ENCODE measurements around the gene PADI4. TPM values are rescaled to one million over a fixed set of nuclear protein-coding genes. Genes with fewer than 3 reads are reported as not detected.

PADI4 gene
- total and polyA plus RNA-seq, 2 donors (not counting 1 experiment from before 2014, with no cell fraction given) = not detected

DNA sequence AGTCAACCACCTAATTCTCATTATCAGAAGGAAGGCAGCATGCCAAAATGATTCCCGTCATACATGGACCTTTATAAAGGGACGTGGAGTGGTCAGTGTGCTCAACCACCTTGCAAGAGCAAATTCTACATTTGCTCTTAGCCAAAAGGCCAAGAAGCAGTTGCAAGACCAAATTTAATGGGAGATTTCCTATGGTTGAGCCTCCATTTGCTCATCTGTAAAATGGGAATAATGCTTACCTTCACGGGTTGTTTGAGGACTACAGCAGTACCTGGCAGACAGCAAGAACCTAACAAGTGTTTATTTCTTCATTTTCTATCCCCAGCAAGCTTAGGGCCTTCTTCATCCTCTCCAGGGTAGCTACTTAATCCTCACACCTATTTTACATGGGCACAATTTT lies 17.4 kb upstream of the PADI4 start:
- Histone ChIP-seq H3K9ac (ENCODE audit: insufficient read depth, low read length) (no peak overlapping the region), H3K4me1 (ENCODE audit: control insufficient read depth, extremely low read depth, insufficient read depth, low read length) (no peaks in the 10 kb centered on the region), H3K79me2 (ENCODE audit: control insufficient read depth, insufficient read depth, low read length) (no peaks in the 10 kb centered on the region), H3K27me3 (ENCODE audit: control insufficient read depth, insufficient read depth, low read length) (no peaks in the 10 kb centered on the region), H3K36me3 (ENCODE audit: control insufficient read depth, insufficient read depth, low read length) (no peaks in the 10 kb centered on the region), H2AFZ (ENCODE audit: low read length) (no peak overlapping the region), H3K4me2 (ENCODE audit: extremely low read depth, insufficient read depth, low read length) (no peak overlapping the region), H4K20me1 (ENCODE audit: control insufficient read depth, extremely low read depth, insufficient read depth, low read length) (no peaks in the 10 kb centered on the region), H3K27ac (ENCODE audit: insufficient read depth, low read length) (no peak overlapping the region), H3K4me3 (replicated peaks in 1 of 4; ENCODE audit: control extremely low read depth in 1 of 4, insufficient read depth in 1 of 4, low read depth in 3 of 4, low read length in 4 of 4) (no peak overlapping the region), H3K9me3 (ENCODE audit: control insufficient read depth, insufficient read depth, low read depth, low read length) (no peaks in the 10 kb centered on the region)
- TF ChIP-seq EZH2 (IDR thresholded peaks at IDR 0.05; ENCODE audit: low read length, missing control alignments) = no peak
- TF ChIP-seq, protein P1, sequence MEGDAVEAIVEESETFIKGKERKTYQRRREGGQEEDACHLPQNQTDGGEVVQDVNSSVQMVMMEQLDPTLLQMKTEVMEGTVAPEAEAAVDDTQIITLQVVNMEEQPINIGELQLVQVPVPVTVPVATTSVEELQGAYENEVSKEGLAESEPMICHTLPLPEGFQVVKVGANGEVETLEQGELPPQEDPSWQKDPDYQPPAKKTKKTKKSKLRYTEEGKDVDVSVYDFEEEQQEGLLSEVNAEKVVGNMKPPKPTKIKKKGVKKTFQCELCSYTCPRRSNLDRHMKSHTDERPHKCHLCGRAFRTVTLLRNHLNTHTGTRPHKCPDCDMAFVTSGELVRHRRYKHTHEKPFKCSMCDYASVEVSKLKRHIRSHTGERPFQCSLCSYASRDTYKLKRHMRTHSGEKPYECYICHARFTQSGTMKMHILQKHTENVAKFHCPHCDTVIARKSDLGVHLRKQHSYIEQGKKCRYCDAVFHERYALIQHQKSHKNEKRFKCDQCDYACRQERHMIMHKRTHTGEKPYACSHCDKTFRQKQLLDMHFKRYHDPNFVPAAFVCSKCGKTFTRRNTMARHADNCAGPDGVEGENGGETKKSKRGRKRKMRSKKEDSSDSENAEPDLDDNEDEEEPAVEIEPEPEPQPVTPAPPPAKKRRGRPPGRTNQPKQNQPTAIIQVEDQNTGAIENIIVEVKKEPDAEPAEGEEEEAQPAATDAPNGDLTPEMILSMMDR (conservative IDR thresholded peaks at IDR 0.05 in 1 of 2, IDR thresholded peaks at IDR 0.05 in 1 of 2; ENCODE audit: low read depth in 1 of 2, low read length in 2 of 2) = no peak
- no peak for DNase-seq (ENCODE audit: low read depth in 2 of 2)

DNA sequence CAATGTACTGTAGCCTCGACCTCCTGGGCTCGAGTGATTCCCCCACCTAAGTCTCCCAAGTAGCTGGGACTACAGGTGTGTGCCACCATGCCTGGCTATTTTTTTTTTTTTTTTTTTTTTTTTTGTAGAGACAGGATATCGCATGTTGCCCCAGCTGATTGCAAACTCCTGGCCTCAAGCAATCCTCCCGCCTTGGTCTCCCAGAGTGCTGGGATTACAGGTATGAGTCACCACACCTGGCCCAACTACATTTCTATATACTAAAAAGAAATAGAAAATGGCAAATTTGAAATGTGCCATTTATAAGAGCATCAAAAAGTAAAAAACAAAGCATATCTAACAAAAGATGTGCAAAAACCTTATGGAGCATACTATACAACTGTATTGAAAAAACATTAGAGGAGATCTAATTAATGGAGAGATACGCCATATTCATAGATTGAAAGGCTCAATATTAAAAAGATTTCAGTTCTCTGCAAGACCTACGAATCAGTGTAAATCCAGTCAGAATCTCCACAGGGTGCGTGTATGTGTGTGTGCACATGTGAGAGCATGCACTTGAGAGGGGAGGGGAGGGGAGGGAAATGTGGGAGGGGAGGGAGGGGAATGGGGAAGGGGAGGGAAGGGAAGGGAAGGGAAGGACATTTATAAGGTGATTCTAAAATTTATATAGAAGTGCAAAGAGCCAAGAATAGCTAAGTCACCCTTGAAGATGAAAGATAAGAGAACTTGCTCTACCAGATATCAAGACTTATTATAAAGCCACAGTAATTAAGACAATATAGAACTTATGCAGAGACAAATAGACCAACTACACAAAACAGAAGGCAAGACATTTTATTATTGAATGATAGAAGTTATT lies 15.5 kb upstream of the PADI4 start:
- no peaks in the 10 kb centered on the region for H3K27me3 ChIP-seq (ENCODE audit: control insufficient read depth, insufficient read depth, low read length)

DNA sequence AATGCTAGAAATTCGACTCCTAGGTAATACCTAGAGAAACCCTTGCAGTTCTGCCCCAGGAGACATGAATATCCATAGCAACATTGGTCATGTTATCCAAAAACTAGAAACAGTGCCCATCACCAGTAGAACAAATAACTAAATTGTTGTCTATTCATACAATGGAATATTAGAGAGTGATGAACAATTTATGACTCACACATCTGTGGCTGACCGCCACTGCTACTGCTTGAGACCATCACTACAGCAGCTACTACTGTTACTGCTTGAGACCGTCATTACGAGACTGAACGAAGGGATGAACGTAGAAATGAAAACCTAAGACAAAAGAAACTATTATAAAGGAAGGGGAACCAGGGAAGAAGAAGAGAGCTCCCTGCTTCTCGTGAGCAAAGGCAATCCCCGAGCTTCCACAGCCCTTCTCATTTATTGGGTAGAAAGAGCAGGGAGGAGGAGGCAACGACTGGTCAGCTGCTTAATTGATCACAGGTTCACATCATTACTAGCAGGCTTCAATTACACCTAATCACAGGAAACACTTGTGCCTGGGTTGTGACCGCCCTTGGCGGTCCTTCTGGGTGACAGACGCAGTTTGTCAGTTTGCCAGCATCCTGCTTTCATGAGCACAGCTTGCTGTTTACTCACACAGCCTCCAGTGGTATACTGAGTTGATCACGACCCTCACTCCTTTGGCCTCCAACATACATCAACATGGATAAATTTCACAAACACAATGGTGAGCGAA lies 14.1 kb upstream of the PADI4 start:
- no peaks in the 10 kb centered on the region for H3K27me3 ChIP-seq (ENCODE audit: control insufficient read depth, insufficient read depth, low read length)
- no peaks in the 10 kb centered on the region for H4K20me1 ChIP-seq (ENCODE audit: control insufficient read depth, extremely low read depth, insufficient read depth, low read length)
- TF ChIP-seq EZH2 (IDR thresholded peaks at IDR 0.05; ENCODE audit: low read length, missing control alignments) = no peak
- TF ChIP-seq, protein P1 (conservative IDR thresholded peaks at IDR 0.05 in 1 of 2, IDR thresholded peaks at IDR 0.05 in 1 of 2; ENCODE audit: low read depth in 1 of 2, low read length in 2 of 2) = no peak
- no peaks in the 10 kb centered on the region for H3K79me2 ChIP-seq (ENCODE audit: control insufficient read depth, insufficient read depth, low read length)
- H3K27ac ChIP-seq (ENCODE audit: insufficient read depth, low read length) = no peak overlapping the region
- H2AFZ ChIP-seq (ENCODE audit: low read length) = no peak overlapping the region
- DNase-seq (ENCODE audit: low read depth in 2 of 2) = no peak
- no peaks in the 10 kb centered on the region for H3K9me3 ChIP-seq (ENCODE audit: control insufficient read depth, insufficient read depth, low read depth, low read length)
- H3K4me1 ChIP-seq (ENCODE audit: control insufficient read depth, extremely low read depth, insufficient read depth, low read length) = no peaks in the 10 kb centered on the region
- H3K4me2 ChIP-seq (ENCODE audit: extremely low read depth, insufficient read depth, low read length) = no peak overlapping the region
- H3K4me3 ChIP-seq (replicated peaks in 1 of 4; ENCODE audit: control extremely low read depth in 1 of 4, insufficient read depth in 1 of 4, low read depth in 3 of 4, low read length in 4 of 4) = no peak overlapping the region
- H3K36me3 ChIP-seq (ENCODE audit: control insufficient read depth, insufficient read depth, low read length) = no peaks in the 10 kb centered on the region
- no peak overlapping the region for H3K9ac ChIP-seq (ENCODE audit: insufficient read depth, low read length)

More for the DNA sequence above, 15.5 kb upstream of the PADI4 start:
- Histone ChIP-seq H3K27ac (ENCODE audit: insufficient read depth, low read length) (no peak overlapping the region), H3K79me2 (ENCODE audit: control insufficient read depth, insufficient read depth, low read length) (no peaks in the 10 kb centered on the region), H3K4me1 (ENCODE audit: control insufficient read depth, extremely low read depth, insufficient read depth, low read length) (no peaks in the 10 kb centered on the region), H3K9me3 (ENCODE audit: control insufficient read depth, insufficient read depth, low read depth, low read length) (no peaks in the 10 kb centered on the region), H2AFZ (ENCODE audit: low read length) (no peak overlapping the region), H3K36me3 (ENCODE audit: control insufficient read depth, insufficient read depth, low read length) (no peaks in the 10 kb centered on the region), H3K9ac (ENCODE audit: insufficient read depth, low read length) (no peak overlapping the region), H3K4me2 (ENCODE audit: extremely low read depth, insufficient read depth, low read length) (no peak overlapping the region), H3K4me3 (replicated peaks in 1 of 4; ENCODE audit: control extremely low read depth in 1 of 4, insufficient read depth in 1 of 4, low read depth in 3 of 4, low read length in 4 of 4) (no peak overlapping the region), H4K20me1 (ENCODE audit: control insufficient read depth, extremely low read depth, insufficient read depth, low read length) (no peaks in the 10 kb centered on the region)
- no peak for TF ChIP-seq EZH2 (IDR thresholded peaks at IDR 0.05; ENCODE audit: low read length, missing control alignments)
- TF ChIP-seq, protein P1 (conservative IDR thresholded peaks at IDR 0.05 in 1 of 2, IDR thresholded peaks at IDR 0.05 in 1 of 2; ENCODE audit: low read depth in 1 of 2, low read length in 2 of 2) = no peak
- no peak for DNase-seq (ENCODE audit: low read depth in 2 of 2)

Measured in fibroblast of lung (primary cell).